B cell (primary cell): Measurements from ENCODE around the gene SLC44A4.

Source experiments
- EZH2 ChIP-seq: IDR thresholded peaks from 2 replicates; pipeline ENCODE4 v1.6.1; 2012; ENCODE audit warnings: borderline replicate concordance, low read depth, mild to moderate bottlenecking, moderate library complexity, low read length; ENCODE audit not compliant: insufficient read depth, poor library complexity, severe bottlenecking
- TF ChIP-seq, protein P1 (sequence below): fragments of 200-600 bp; IDR thresholded peaks from one replicate; pipeline ENCODE4 v1.8.0; 2022; ENCODE audit warnings: antibody characterized with exemption, mild to moderate bottlenecking

GRCh38 chr6:31905041-31905440 lies 26.2 kb upstream of the SLC44A4 start:
- TF ChIP-seq, protein P1, sequence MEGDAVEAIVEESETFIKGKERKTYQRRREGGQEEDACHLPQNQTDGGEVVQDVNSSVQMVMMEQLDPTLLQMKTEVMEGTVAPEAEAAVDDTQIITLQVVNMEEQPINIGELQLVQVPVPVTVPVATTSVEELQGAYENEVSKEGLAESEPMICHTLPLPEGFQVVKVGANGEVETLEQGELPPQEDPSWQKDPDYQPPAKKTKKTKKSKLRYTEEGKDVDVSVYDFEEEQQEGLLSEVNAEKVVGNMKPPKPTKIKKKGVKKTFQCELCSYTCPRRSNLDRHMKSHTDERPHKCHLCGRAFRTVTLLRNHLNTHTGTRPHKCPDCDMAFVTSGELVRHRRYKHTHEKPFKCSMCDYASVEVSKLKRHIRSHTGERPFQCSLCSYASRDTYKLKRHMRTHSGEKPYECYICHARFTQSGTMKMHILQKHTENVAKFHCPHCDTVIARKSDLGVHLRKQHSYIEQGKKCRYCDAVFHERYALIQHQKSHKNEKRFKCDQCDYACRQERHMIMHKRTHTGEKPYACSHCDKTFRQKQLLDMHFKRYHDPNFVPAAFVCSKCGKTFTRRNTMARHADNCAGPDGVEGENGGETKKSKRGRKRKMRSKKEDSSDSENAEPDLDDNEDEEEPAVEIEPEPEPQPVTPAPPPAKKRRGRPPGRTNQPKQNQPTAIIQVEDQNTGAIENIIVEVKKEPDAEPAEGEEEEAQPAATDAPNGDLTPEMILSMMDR = no peak
- no peak for TF ChIP-seq EZH2
